Glomerular endothelial cell (primary cell): ENCODE data around the gene CELSR3. TPM values are rescaled to one million over a fixed set of nuclear protein-coding genes. Genes with fewer than 3 reads are reported as not detected.

ENCODE experiments used
- DNase-seq: peaks from one replicate; pipeline ENCODE4 v3.0.0-alpha.2; 2011; ENCODE audit warnings: low read depth, low spot score; ENCODE audit errors: extremely low read depth
- total RNA-seq: library from RNA; depleted of rRNA; stranded (reverse); fragments of >200 nt; gene quantifications from 2 replicates; pipeline ENCODE4 v1.2.3, GENCODE V29; 2015

Gene CELSR3
- total RNA-seq, 1 donor from 2014 or later: 2.2 TPM

- peak; percentile 54 for DNase-seq
Measured at GRCh38 chr3:48609088-48610005, 53.3 kb downstream of the CELSR3 start, which contains the start of gene UQCRC1. UQCRC1 (minus strand) TSS chr3:48609646; CDS start chr3:48609620, 26 bp downstream.

DNA sequence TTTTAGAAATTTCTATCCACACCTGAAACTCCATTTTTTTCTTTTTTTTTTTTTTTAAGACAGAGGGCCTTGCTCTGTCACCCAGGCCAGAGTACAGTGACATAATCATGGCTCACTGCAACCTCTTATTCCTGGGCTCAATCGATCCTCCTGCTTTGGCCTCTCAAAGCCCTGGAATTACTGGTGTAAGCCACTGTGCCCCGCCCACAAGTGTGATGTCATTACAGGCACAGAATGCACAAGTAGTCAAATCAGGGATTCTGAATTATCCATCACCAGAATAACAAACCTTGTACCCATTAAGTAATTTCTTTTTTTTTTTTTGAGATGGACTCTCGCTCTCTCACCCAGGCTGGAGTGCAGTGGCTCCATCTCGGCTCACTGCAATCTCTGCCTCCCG, 55.2 kb downstream of the CELSR3 start:
- DNase-seq: no peak

- DNase-seq: no peak
Measured at GRCh38 chr3:48601622-48601994, 61.1 kb downstream of the CELSR3 start.

DNA sequence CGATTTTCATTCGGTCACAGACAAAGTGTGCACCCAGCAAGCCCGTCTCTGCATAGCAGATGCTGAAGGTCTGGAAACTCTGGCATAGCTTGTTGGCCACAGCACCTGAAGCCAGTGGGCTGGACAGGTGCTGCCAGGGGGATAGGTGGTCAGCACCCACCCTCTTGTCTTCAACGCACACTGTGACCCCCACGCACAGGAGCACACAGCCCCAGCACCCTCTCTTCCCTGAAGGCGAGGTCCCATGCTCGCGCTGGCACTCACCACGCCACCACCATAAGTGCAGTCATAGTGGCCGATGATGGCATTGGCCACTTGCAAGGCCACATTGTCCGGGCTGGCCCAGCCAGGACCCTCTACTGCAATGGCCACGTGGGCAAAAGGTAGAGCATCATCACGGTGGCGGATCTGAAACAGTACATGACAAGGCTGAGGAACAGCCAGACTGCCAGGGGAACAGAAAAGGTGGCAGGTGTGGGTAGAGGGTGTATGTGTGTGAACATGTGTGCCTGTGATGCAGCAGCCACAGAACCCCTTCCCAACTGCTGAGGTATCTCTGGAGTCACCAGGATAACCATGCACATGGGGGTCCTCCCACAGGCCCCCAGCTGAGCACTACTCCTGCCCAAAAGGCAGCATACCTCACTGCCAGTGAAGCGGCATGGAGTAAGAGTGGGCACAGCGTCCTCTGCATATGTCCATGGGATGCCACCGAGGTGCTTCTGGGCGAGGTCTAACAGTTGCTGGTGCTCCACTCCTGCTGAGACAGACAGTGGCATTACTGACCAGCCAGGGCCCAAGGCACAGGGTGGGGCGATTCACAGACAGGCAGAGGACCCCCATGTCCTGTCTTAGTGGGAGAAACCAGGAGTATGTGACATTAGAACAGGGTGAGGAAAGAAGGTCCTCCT, 61.7 kb downstream of the CELSR3 start:
- no peak for DNase-seq

DNA sequence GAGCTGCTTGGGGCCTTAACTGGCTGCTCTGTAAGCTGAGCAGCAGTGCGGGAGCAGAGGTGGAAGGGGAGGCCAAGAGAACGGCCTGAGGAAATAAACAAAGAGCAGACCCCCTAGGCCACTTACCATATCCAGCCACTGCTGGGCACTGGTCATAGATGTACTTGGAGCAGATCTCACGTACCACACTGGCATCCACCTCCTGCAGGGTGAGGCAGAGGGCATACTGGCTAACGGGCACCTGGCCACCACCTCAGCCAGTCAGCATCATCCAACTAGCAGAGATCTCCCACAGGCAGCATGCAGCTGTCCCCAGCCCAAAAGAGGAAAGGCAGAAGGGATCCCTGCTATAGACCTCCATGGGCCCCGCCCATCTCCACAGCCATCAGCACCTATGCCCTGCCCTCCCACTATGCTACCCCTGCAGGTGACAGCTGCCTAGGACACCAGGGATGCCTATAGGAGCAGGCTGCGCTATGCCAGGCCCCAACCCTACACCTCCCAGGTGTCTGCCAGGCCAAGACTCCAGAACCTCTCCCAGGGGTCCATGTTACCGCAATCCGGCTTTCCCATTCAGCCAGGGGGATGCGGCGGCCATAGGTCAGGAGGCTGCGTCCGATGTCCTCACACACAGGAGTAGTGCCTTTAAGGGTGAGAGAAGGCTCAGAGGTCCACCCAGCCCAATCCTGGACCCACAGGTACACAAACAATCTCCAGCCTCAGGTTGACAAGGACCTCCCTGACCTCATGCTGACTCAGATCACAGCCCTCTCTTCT, 63.0 kb downstream of the CELSR3 start:
- no peak for DNase-seq

DNA sequence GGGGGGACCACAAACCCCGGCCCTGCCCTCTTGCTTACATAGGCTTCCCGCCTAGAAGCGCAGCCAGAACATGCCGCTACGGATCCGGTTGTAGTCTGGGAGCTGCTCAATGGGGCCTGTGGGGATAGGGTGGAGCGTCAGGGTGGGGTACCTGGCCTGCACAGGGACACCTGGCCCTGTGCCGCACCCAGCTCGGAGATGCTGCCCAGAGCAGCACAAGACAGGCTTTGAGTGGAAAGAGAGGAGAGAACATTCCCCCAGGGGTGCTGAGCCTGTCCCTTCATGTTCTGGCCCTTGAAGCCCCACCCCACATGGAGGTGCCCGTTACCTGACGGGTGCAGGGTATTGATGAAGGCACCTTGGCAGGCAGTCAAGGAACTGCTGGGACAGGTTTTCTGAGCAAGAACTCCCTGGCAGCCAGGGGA, 63.6 kb downstream of the CELSR3 start:
- no peak for DNase-seq

DNA sequence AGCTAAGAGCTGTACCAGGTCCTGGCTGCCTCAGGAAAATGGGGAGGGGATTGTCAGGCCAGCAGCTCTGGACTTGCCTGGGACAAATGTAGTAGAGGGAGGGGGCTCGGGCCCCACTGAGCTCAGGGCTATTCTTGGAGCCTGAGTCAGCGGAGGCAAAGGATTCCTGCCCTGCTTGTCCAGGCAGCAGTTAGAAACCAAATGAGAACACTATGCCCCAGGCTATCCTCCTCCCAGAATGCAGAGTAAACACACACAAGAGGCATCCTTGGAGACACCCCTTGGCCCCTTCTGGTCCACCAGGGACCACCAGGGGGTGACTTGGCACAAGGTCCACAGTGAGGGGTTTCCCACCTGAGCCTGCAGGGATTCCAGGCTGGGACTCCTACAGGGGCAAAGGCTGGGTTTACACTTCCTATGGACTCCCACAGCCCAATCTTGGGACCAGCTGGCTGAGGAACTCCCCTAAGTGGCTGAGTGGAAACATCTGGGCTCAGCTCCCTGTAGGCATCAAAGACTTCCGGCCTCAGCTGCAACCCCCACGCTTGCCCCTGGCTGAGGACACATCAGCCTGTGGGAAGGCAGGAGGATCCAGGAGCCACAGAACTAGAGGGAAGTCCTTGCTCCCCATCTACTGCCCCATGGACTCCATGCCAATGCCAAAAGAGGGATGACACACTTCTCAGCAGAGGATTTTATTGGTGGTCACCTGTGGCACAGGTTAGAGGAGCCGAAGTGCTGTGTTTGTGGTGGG, 64.2 kb downstream of the CELSR3 start:
- no peak for DNase-seq

DNA sequence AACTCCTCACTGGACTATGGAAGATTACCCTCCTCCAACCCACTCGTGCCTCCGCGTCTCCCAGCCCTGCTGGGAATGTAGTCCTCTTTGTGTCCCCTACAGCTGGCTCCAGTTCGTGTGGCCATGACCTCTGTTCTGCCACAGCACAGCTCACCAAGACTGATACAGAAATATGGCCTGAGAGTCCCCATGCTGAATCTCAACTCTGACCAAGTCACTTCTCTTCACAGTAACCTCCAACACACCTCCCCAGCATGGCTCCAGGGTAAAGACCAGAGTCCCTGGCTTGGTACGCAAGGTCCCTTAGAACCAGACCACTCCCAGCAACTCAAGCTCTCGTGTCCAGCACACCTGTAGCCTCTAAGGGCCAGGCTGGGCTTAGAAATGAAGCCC, 65.3 kb downstream of the CELSR3 start:
- no peak for DNase-seq

- no peak for DNase-seq
Measured at GRCh38 chr3:48596676-48597407, 65.8 kb downstream of the CELSR3 start.

- no peak for DNase-seq
Measured at GRCh38 chr3:48596157-48596556, 66.5 kb downstream of the CELSR3 start.

GRCh38 chr3:48595526-48596121, 67.1 kb downstream of the CELSR3 start:
- no peak for DNase-seq

DNA sequence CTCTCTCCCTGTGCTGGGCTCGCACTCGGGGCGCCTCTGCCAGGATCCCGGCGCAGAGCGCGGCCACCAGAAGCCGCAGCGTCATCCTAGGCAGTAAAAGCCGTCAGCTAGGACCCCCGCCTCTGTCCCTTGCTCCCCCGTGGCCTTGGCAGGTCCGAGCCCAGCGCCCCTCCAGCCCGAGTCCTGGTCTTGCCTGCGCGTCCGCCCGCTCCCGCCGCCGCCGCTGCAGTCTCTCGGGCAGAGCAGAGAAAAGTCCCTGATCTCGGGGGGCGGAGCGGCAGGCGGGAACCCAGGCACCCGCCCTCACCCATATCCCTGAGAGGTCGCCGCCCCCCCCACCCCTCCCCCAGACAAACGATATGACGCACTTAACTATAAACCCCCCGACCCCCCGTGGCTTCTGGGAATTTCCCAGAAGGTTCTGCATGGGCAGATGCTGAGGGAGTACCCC, 67.6 kb downstream of the CELSR3 start, which contains the start of gene COL7A1:
Gene COL7A1, minus strand, starts transcription at position 255 of the 451 bp plus-strand sequence. Its CDS starts 170 bp downstream, at position 85.
- no peak for DNase-seq

- DNase-seq: no peak
Measured at GRCh38 chr3:48594417-48595049, 68.2 kb downstream of the CELSR3 start.

GRCh38 chr3:48593337-48593736, 69.3 kb downstream of the CELSR3 start:
- no peak for DNase-seq

- DNase-seq: no peak
Measured at GRCh38 chr3:48592519-48593087, 70.1 kb downstream of the CELSR3 start.

GRCh38 chr3:48591886-48592518, 70.7 kb downstream of the CELSR3 start:
- DNase-seq: no peak

GRCh38 chr3:48591436-48591835, 71.2 kb downstream of the CELSR3 start:
- no peak for DNase-seq
